ENCODE measurements around the gene PAOX.

PAOX gene

DNA sequence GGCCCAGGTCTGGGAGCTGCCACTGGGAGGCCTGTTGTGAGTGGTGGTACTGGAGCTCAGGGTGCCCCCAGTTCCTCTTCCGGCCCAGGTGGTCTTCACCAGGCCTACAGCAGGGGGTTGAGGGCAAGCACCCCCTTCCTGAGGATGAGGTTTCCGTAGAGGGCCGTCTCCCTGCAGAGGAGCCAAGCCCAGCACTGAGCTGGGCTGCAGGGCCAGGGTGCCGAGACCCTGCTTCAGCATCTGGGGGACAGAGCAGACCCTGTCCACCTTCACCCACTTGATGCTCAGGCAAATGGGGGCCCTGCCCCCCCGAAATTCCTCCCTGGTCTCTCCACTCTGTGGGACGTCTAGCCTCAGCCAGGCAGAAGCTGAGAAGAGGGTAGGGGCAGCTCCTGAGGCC lies 23.8 kb upstream of the PAOX start:
- TF ChIP-seq, protein P1, sequence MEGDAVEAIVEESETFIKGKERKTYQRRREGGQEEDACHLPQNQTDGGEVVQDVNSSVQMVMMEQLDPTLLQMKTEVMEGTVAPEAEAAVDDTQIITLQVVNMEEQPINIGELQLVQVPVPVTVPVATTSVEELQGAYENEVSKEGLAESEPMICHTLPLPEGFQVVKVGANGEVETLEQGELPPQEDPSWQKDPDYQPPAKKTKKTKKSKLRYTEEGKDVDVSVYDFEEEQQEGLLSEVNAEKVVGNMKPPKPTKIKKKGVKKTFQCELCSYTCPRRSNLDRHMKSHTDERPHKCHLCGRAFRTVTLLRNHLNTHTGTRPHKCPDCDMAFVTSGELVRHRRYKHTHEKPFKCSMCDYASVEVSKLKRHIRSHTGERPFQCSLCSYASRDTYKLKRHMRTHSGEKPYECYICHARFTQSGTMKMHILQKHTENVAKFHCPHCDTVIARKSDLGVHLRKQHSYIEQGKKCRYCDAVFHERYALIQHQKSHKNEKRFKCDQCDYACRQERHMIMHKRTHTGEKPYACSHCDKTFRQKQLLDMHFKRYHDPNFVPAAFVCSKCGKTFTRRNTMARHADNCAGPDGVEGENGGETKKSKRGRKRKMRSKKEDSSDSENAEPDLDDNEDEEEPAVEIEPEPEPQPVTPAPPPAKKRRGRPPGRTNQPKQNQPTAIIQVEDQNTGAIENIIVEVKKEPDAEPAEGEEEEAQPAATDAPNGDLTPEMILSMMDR (IDR thresholded peaks at IDR 0.05; ENCODE audit: low read depth, low read length, missing control alignments): no peak
- no peak overlapping the region for H3K4me3 ChIP-seq (ENCODE audit: low read depth, low read length)
- no peak for DNase-seq (ENCODE audit: low read depth)

DNA sequence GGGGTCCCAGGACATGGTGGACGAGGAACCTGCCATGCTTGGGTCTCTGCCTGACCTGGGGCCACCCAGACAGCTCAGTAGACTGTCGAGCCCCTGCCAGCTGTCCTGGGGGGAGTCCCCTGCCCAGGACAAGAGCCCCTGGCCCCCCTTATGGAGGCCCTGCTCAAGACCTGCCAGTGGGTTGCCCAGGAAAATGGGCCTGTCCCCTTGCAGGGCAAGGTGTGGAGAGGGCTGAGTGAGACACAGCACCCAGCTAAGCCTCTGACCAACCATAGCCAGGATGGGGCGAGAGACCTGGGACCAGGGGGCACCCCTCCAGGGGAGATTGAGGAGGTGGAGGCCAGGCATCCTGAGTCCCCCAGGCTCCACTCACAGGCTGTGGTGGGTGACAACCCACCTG lies 23.1 kb upstream of the PAOX start:
- TF ChIP-seq, protein P1 (IDR thresholded peaks at IDR 0.05; ENCODE audit: low read depth, low read length, missing control alignments): no peak
- no peak for DNase-seq (ENCODE audit: low read depth)
- no peak overlapping the region for H3K4me3 ChIP-seq (ENCODE audit: low read depth, low read length)

DNA sequence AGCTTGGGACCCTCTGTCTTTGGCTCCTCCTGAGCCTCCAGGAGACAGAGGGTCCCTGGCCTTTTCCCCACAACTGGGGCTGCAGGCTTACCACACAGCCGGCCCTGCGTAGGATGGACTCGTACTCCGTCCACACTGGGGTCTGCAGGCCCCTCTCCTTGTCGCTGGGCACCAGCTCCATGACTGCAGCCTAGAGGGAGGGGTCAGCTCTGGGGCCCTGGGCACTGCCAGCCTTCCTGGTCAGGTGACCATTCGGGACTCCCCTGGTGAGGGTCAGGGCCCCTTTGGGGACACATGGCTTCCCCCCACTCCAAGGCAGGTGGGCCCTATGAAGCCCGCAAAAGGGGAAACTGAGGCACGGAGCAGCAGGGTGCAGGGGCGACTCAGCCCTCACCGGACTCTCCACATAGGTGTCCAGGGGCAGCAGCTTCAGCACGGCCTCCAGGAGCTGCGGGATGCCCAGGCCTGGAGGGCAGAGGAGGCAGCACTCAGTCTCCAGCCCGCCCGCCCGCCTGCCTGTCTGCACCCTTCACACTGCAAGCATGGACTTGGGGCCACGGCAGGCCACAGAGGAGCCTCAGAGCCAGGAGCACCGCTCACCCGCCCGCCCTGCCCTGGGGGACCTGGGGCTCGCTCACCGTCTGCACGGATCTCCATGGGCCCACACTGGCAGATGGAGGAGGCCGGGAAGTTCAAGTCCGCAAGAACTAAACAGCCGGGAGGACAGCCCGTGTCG lies 22.3 kb upstream of the PAOX start:
- TF ChIP-seq, protein P1 (IDR thresholded peaks at IDR 0.05; ENCODE audit: low read depth, low read length, missing control alignments): no peak
- DNase-seq (ENCODE audit: low read depth): no peak
- H3K4me3 ChIP-seq (ENCODE audit: low read depth, low read length): peak overlapping the region; percentile 75

DNA sequence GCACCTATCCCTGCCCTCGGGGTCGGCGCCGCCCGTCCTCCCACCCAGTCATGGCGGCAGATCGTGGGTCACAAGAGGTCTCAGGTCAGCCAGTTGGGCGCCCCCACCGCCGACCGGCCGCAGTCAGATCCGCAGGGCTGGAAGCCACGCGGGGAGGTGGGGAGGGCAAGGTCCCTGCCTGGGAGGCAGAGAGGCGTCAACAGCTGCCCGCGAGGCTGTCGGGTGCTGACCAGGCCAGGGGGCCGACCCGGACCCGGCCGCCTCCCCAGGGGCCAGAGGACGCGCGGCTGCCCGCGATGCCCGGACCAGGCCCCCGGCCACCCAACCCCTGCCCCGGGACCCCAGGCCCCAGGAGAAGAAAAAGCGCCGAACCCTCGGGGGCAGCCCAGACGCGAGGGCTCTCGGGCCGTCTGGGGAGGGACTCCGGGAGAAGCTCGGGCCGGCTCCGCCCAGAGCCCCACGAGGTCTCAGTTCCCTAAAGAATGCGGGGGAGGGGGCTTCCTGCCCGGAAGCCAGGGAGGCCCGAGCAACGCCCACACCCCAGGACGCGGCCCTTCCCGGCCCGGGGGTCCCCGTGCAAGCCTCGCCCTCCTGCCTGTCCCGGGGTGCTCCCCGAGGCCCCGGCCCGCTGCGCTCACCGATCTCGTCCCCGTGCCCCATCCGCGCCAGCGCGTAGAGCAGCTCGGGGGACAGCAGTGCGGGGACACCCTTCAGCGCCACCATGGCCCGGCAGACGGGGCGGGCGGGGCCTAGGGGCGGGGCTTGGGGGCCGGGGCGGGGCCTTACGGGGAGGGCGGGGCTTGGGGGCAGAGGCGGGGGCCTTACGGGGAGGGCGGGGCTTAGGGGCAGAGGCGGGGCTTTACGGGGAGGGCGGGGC lies 21.5 kb upstream of the PAOX start, which contains the start of gene FUOM:
FUOM (minus strand) TSS at position 735 of the 877 bp plus-strand sequence; CDS start at position 723, 12 bp downstream.
- H3K4me3 ChIP-seq (ENCODE audit: low read depth, low read length): peak within 1 kb of the TSS; percentile 75
- no peak for DNase-seq (ENCODE audit: low read depth)
- TF ChIP-seq, protein P1 (IDR thresholded peaks at IDR 0.05; ENCODE audit: low read depth, low read length, missing control alignments): no peak

DNA sequence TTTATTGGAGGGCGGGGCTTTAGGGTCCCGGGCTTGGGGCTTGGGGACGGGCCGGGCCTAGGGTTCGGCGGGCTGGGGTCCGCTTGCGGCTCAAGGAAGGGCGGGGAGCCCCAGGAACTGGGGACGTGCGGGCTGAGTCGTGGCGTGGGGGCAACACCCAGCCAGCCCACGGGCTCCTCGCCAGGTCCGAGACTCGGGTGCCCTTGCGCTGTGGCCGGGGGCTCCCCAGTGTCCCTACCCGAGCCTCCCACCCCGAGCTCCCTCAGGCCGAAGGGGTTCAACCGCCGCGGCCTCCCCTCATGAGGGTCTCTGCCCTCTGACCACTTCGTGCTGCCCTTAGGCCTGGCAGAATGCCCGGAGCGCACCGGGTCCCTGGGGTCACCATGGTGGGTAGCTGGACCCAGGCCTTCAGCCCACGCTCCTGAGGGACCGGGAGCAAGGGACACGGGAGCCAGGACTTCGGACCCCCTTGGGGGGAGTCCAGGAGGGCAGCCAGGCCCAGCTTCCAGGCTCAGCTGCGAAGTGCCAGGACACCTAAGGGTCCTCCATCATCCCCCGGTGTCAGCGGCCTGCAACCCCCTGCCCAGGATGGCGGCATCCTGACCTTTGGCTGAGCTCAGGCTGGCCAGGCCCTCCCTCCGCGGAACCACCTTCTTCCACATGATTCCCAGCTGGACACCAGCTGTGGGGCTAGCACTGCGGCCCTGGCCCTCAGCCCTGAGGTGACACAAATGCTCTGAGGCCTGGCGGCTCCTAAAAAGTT lies 20.7 kb upstream of the PAOX start:
- TF ChIP-seq, protein P1 (IDR thresholded peaks at IDR 0.05; ENCODE audit: low read depth, low read length, missing control alignments): no peak
- H3K4me3 ChIP-seq (ENCODE audit: low read depth, low read length): no peak overlapping the region
- no peak for DNase-seq (ENCODE audit: low read depth)

DNA sequence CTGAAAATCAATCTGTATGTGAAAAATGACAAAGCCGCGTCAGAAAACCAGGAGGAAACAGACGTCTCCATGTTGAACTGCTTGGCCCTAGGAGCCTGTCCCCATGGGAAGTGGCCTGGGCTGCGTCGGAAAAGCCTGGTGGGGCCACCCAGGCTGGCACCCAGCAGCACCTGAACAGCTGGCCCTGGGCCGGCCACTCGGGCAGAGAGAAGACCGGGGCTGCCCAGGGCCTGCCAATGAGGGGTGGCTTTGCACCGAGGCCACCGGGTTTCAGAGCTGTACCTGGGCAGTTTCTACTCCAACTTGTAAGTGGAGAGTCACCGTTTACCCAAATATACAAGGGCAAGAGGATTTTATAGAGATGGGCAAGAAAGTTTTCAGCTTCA lies 20.1 kb upstream of the PAOX start:
- DNase-seq (ENCODE audit: low read depth): no peak
- no peak overlapping the region for H3K4me3 ChIP-seq (ENCODE audit: low read depth, low read length)
- TF ChIP-seq, protein P1 (IDR thresholded peaks at IDR 0.05; ENCODE audit: low read depth, low read length, missing control alignments): no peak

Measured in GM12864 (cell line).